Measurements from ENCODE around the gene ADIPOR2.

DNA sequence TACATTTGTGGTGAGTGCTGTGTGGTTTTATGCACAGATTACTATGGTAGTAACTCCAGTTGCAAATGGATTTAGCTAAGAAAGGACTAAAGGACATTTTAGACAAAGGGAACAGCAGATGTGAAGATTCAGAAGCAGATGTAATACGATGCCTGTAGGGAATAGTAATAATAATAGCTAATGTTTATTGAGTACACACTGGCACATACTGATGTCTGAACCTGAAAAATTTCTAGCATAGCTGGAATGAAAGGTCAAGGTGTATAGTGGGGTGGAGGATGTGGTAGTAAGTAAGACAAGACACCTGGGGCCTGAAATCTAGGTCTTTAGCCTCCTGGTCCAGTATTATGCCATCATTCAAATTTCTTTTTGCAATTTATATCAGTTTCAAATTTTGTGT lies 75.2 kb downstream of the ADIPOR2 start:
- no peak for TF ChIP-seq EZH2 (IDR thresholded peaks at IDR 0.05; ENCODE audit: borderline replicate concordance, insufficient read depth, low read depth, low read length, poor library complexity, severe bottlenecking)
- TF ChIP-seq, protein P1, sequence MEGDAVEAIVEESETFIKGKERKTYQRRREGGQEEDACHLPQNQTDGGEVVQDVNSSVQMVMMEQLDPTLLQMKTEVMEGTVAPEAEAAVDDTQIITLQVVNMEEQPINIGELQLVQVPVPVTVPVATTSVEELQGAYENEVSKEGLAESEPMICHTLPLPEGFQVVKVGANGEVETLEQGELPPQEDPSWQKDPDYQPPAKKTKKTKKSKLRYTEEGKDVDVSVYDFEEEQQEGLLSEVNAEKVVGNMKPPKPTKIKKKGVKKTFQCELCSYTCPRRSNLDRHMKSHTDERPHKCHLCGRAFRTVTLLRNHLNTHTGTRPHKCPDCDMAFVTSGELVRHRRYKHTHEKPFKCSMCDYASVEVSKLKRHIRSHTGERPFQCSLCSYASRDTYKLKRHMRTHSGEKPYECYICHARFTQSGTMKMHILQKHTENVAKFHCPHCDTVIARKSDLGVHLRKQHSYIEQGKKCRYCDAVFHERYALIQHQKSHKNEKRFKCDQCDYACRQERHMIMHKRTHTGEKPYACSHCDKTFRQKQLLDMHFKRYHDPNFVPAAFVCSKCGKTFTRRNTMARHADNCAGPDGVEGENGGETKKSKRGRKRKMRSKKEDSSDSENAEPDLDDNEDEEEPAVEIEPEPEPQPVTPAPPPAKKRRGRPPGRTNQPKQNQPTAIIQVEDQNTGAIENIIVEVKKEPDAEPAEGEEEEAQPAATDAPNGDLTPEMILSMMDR (IDR thresholded peaks at IDR 0.05) = no peak

All from B cell (primary cell).